NCI-H774 (cell line): ENCODE data around the gene EXO5.
"Not testable (repeated sequence)": the region's sequence is repeated elsewhere in the genome, so short reads cannot be mapped to it uniquely, and the experiment has no call there.

Experiments used
- DNase-seq: peaks from one replicate; lab custom pipeline; 2025; lab: John Stamatoyannopoulos, UW

Gene EXO5

GRCh38 chr1:40553017-40553416, 44.5 kb downstream of the EXO5 start:
- no peak for DNase-seq

- not testable (repeated sequence) for DNase-seq
Measured at GRCh38 chr1:40554807-40555206, 46.2 kb downstream of the EXO5 start.

GRCh38 chr1:40556121-40556520, 47.6 kb downstream of the EXO5 start:
- no peak for DNase-seq

- DNase-seq, result not testable (repeated sequence)
Measured at GRCh38 chr1:40558241-40558640, 49.7 kb downstream of the EXO5 start.

GRCh38 chr1:40562185-40562584, 53.6 kb downstream of the EXO5 start:
- DNase-seq, result no peak

GRCh38 chr1:40563266-40563665, 54.7 kb downstream of the EXO5 start:
- no peak for DNase-seq

GRCh38 chr1:40564506-40564905, 55.9 kb downstream of the EXO5 start:
- no peak for DNase-seq

GRCh38 chr1:40564913-40565312, 56.3 kb downstream of the EXO5 start:
- DNase-seq, result no peak
